ENCODE results near the gene CDK5R2.

CDK5R2 gene

DNA sequence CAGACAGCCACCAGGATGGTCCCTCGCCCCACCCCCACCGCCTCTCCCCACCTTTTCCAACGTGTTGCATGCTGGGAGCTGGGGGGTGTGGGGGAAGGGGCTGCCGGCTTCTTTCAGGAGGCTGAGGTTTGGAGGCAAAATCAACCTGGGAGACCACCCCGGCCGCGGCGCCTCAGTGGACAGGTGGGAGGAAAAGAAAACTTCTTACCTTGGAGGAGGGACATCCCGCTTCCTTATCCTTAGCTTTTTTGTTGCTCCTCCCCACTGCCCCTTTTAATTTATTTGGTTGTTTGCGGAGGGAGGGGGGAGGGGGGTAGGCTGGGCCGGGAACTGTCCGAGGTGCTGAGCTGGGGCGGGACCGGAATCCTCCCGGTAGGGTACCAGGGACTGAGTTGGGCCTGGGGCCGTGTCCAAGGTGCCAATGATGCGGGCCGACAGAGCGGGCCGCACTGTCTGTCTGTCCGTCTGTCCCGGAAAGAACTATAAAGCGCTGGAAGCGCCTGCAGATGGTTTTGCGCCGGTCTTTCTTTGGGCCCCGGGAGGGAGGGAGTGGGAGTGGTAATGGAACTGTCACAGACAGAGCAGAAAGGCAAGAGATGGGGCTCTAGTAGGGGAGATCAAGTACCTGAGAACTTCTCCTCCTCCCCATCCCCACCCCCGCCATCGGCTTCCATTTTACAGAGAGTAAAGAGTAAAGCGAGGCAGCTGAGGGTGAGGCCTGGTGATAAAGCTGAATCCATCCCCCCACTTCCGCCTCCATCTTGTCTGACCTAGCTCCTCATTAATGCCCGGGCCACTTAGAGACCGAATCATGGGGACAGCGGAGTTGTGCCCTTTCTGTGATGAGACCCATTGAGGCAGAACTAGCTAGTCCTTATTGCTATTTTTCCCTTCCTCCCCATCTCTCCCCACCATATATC is 2.4 kb downstream of the CDK5R2 start:
- no peak for DNase-seq (ENCODE audit: low read depth)

DNA sequence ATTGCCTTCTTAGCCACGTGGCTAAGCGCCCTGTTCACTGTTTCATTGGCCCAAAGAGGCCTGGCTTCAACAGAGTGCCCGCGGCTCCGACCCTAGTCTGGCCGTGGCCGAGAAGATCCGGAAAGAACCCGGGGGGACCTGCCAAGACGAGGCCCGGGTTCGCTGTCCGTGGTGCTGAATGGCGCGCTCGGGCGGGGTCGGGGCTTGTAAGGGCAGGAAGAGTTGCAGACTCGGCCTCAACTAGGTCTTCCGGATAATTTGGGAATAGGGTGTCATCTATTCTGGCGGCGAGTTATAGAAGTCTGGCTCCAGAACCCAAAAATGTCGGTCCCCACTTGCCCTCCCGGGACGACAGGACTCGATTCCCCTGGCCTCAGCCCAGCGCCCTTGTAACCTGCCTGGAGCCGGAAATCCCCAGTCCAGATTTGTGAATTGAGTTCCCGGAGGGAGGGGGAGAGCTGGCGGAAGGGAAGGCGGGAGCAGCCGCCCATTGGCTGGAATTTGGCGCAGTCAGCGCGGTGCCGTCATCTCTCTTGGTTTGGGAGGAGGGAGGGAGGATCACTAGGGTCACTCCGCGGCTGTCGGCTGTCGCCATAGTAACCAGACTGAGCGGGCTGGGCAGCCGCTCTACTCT is 3.5 kb downstream of the CDK5R2 start:
- no peak for DNase-seq (ENCODE audit: low read depth)

DNA sequence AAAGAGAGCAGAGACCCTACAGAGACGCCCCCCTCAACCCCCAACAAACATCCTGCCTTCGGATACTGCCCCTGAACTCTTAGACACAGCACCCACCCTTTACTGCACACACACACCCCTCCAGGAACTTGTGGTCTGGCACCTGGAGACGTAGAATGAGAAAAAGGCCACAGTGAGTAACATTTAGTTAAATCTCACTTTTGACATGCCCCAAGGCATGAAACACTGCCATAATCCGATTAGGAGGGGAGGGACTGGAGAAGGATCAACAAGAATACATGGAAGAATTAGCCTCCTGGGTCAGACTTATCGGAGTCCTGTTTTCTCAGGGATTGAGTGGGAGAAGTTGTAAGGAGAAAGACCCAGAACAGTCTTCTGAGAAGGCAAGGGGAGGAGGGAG is 4.1 kb downstream of the CDK5R2 start:
- no peak for DNase-seq (ENCODE audit: low read depth)

DNA sequence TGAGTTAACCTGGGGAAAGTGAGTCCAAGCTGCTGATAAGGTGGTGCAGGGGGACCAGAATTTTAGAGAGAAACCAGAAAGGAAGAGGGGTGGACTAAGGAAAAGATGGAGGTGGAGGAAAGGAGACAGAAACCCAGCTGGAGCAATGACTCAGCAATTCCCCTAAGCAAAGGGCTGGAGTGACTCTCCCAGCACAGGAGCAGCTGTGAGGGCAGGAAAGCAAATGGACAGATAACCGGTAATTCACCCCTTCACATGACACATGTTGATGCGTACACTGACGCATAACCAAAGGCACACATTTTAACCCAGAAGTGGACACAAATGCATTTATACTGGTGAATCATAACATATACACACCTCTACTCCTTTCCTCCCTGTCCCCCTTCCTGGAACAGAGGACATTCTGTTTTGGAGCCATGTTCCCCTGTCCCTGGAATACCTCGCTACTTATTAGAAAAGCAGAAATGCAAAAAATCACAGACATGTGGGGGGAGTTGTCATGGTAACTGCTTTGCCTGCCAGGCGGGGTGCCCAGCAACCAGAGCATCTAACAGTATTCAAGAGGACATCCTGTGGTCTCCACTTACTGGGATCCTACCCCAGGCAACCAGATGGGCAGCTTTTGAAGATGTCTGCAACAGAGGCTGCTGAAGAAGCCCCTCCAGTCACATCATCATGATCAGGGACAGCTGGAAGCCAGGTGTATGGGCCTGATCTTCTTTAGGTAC is 4.7 kb downstream of the CDK5R2 start:
- no peak for DNase-seq (ENCODE audit: low read depth)

DNA sequence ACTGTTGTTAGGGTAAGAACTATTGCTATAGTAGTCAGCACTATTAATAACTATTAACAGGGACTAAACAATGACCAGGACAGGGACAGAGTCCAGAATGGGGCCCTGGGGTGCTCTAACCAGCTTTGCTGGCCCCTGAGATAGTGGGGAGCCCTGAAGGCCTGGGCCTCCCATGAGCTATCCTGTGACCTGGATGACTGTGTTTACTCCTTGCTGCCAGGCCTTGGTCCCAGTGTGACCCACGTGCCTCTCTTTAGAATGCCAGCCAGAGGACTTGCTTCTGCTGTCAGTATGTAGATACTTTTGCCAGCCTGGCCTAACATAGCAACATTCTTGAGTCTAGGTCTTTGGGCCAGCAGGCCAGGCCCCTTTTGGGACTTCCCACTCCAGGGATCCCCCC is 11.4 kb downstream of the CDK5R2 start:
- no peak for DNase-seq (ENCODE audit: low read depth)

DNA sequence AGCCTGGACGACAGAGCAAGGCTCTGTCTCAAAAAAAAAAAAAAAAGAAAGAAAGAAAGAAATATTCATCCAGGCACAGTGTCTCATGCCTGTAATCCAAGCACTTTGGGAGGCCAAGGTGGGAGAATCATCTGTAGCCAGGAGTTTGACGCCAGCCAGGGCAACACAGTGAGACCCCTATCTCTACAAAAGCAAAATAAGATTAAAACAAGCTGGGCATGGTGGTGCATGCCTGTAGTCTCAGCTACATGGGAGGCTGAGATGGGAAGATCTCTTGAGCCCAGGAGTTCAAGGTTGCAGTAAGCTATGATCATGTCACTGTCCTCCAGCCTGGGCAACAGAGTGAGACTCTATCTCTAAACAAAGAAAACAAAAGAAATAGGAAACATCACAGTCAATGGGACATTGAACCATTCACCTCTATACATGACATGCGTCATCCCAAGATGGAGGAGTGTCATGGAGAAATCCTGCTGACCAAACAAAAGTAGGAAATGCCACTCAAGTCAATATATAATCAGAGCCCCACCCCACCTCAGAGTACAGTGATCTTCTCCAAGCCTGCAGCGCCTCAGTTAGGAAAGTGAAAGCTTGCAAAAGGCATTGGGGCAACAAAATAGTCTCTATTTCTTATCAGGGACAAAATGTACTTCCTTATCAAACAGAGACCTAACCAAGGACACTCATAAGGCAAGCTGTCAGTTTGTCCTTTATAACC is 15.8 kb downstream of the CDK5R2 start:
- DNase-seq (ENCODE audit: low read depth): no peak

DNA sequence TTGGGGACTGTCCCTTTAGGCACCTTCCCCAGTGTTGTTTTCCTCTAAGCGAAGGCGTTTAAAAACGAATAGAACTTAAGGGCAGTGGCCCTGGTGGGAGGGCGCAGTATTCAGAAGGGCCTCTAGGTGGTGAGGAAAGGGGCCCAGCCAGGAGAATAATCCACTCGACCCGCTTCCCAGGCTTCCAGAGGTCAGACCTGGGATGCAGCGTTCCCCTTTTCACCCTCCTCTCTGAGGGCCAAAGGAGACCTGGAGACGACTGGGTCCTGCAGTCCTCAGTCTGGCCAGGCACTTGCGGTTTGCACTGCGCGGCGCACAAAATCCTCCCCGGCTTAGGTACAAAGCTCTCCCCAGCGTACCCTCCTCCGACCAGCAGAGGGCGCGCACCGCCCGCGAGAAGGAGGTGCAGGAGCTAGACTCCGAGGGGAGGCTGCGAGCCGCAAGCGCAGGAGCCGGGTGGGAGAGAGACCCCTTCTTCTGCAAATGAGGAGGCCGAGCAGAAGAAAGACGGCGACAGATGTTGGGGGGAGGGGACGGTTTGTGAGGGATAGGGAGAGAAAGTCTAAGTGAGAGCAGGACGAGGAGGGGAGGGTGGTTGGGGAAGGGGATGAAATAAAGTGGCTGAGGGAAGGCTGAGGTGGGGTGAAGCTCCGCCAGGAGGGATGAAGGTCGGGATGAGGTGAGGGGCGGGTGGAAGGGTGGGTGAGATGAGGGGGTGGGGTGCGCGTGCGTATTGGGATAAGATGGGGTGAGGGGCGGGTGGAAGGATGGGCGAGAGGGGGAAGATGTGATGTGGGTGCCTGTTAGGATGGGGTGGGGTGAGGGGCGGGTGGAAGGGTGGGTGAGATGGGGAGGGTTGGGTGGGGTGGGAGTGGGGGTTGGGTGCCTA is 20.6 kb downstream of the CDK5R2 start:
- DNase-seq (ENCODE audit: low read depth): peak; percentile 68

DNA sequence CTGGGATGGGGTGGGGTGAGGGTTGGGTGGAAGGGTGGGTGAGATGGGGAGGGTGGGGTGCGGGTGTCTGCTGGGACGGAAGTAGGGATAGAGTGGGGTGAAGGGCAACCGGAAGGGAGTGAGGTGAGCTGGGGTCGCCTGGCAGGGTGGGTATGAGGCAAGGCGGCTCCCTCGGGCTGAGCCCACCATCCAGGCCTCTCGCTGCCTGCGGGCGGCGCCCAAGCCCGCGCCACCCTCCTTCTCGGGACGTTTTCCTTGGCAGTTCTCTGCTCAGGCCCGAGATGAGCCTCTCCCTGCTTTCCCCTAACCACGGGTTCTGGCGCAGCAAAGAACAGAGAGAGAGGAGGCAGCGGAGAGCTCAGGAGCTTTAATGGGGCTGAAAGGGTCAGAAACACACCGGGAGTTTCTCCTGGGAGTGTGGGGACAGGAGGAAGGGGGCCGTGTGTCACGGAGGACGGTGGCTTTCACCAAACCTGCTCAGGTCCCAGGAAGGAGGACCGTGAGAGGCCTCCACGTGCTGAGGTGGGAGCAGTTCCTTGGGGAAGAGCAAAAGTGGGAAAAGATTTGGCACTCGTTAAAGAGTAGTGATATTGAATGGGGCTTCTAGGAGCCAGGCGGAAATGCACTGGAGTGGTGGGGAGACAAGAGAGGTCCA is 21.4 kb downstream of the CDK5R2 start:
- DNase-seq (ENCODE audit: low read depth): no peak

DNA sequence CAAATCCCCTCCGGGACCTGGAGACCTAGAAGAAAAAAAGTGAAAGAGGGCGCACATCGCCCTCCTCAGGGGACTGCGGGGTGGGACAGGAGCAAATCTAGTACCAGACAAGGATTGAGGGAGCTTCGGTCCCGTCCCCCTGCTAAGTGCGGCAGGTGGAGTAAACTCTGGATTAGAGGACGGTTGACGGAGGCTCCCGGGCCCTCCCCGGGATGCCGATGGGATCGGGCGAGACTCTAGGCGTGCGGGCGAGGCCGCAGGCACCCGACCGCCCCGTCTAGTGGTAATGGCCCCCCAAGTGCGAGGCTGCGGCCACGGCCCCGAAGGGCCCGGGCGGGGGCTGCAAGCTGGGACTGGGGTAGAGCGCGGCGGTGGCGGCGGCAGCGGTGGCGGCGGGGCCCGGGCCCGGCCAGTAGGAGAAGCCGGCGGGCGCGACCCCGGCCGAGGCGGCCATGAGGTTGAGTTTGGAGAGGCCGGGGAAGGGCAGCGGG is 22.0 kb downstream of the CDK5R2 start:
- DNase-seq (ENCODE audit: low read depth): no peak

DNA sequence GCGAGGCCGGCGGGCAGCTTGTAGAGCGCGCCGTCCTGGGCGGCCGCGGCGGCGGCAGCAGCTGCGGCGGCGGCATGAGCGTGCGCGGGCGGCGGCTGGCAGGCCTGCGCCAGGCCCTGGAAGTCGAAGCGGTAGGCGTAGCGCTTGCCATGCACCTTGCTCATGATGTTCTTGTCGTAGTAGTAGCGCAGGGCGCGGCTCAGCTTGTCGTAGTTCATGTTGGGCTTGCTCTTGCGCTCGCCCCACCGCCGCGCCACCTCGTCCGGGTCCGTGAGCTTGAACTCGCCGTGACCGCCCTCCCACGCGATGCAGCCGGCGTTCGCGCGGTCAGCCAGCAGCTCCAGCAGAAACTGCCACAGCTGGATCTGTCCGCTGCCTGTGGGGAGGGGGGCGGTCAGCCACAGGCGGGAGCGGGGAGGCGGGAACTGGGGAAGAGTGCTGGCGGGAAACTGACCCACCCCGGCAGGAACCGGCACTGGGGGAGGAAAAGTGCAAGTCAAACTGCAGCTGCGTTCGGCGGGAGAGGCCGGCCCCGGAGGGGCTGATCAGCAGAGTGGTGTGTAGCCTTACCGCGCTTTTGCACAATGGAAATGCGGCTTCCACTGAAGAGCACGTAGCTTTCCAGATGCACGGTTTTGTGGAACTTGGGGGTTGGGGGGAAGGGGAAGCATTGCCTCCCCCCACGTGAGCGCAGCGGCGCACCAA is 22.6 kb downstream of the CDK5R2 start:
- no peak for DNase-seq (ENCODE audit: low read depth)

DNA sequence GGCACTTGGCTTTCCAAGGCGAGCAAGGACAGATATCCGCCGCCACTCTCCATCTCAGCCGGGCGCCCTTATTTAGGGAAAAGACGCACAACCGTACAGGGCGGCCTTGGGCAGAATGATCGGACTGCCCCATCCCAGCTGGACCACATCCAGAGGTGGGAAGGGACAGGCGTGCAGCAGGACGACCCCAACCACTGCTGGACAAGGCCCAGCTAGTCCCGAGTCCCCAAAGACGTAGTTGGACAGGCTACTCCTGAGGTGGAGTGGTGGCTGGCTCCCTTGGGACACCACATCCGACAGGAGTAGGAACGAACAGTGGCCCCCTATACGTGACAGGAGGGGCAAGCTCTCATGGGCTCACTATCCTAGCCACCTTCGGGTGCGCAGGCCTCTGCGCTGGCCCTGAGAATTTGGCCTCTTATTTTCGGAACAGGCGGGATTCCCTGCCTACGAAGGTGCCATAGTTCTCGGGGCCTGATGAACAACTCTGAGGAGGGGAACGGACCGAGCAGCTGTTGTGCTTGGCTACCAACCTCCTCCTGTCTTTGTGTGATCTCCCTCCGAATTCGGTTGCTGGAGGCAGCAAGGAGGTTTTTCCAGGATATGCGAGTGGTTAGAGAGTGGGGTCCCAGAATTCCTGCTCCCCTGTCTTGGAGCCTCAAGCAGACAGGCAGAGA is 23.3 kb downstream of the CDK5R2 start:
- DNase-seq (ENCODE audit: low read depth): no peak

DNA sequence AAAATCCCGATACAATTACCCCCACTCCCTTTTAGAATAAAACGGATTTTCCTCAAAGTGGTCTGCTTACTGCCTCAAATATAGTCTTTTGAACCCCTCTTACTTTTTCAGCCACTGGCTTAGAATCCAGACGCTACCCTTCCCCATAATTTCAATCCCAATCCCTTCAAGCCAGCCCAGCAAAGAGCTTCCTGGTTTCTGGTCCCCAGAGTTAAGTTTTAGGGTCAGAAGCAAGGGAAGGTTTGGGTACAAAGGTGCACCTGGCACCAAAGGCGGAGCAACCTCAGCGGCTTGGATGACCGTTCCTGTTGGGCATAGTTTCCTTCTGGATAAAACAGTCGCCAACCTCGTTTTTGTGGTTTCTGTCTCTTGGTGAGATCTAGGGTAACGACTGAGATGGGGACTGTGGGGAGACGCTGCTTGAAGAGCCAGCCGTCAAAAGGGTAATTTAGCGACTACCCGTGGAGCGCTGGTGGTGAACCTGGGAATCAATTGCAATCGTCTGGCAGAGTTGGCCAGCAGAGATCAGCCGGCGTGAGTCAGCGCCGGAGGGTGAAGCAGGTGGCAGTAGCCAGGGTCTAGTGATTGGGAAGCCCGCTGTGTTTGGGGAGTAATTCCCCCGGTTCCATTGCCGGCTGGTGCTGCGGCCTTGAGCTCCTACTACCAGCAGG is 23.9 kb downstream of the CDK5R2 start:
- no peak for DNase-seq (ENCODE audit: low read depth)

DNA sequence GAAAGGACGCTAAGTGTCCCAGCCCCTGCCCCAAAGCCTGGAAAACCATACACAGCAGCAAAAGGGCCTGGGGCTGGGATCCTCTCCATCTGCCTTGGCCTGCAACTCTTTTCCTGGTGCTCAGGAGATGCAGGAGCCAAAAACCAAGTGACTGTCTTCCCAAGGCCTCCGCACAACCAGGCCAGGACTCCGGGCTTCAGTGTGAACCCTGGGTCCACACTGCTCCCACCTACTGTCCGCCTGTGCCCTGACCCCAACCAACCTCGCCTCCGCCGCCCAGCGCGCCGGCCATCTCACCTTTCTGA is 24.4 kb downstream of the CDK5R2 start:
- no peak for DNase-seq (ENCODE audit: low read depth)

DNA sequence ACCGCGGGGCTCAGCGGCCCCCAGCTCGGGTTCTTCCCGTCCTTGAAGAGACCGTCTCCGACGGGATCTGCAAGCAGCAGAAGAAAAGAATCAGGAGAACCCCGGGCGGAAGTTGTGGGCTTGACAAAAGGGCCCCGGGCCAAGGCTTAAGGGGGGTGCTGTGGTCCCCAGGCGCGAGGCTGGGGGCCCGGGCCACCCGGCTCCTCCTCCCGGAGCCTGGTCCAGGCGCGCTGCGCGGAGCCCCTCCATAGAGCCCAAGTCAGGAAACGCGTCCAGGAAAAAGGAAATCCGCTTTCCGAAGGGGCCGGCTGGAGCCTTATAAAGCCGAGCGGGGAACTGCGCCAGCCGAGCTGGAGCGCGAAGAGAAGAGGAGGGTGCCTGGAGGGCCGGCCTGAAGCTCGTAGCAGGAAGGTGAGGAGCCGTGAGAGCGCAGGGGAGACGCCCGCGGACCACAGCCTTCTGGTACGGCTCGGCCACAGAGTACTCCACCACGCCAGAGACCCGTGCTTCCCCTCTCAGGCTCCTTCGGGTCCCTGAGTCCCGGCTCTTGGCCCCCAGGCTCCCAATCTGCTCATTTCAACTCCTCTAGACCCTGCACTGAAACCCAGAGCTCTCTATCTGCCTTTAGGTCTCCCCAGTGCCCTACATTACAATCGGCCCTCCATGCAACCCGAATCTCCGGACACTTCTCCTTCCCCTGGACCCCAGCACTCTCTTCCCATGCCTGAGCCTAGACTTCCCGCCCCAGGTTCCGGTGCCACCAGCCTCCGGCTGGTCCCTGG is 25.0 kb downstream of the CDK5R2 start:
- no peak for DNase-seq (ENCODE audit: low read depth)

DNA sequence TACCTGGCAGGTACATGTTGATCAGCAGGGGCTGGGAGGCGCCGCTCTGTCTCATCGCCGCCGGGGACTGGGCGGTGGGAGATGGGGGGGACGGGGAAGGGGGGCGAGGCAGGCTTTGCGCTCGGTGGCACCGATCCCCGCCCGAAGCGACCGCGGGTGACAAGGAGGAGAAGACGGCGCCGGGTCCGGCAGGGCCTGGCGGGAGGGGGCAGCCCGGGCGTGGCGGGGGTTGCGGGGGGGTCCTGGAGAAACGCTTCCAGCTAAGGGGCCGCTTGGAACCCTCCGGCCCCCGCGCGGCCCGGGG is 25.5 kb downstream of the CDK5R2 start, which contains the start of gene FEV:
TSS of gene FEV (minus strand) at position 164 of the 304 bp plus-strand sequence. CDS start at position 55, 109 bp downstream.
- DNase-seq (ENCODE audit: low read depth): no peak

DNA sequence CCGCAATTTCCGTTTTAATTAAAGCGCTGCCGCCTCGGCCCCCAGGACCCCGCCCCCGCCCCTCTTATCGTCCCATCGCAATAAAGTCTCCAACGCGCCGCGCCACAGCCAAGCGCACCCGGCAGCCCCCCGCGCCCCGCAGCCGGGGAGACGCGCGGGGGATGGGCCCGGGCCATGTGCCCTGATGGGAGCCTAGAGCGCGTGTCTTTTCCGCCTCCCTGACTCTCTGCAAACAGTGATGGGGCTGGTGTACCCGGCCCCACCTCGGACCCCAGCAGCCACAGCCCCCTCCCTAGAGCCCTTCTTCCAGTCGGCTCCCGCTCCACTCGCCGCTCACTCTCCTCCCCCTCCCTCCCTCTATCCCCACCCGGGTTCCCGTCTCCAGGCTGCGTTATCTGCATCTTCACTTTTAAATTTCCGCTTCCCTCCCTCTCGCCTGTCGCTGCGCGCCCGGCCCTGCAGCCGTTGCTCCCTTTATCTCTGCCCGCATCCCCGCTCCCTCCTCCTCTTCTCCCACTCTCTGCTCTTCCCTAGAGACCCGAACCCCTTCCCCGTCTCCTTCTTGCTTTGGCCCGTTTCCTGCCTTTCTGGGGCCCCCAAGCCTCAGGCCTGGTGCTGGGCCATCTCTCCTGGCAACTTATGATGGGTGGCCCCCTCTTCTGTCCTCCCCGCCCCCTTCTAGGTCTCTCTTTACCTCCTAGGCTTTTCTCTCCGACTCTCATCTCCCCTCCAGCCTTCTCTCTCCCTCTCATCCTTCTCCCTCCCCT is 26.0 kb downstream of the CDK5R2 start:
- DNase-seq (ENCODE audit: low read depth): no peak

DNA sequence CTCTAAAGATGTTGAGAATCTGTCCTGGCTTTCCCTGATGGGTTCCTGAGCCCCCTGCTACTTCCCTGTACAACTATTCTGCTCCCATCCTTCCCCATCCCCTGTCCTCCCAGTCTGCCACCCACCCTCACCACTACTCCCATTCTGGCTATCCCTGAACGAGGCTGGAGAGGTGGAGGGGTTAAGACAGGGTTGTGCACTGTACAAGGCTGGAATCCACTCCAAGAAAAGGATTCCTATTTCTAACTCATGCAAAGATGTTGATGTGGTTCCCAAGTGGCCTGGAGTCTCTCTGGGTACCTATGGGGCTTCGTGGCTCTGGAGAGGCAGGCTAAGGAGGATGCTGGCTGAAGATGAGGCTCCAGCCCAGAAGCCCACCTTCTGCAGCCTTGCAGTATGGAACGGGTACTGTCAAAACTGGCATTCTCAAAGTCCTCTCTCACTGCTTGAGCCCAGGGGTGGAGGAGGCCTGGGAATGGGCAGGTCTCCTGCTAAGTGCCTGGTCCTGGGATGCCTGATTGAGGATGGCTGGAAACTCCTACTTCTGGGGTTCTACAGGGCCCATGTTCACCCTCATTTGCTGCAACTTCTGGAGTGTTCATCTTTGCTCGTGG is 26.8 kb downstream of the CDK5R2 start:
- DNase-seq (ENCODE audit: low read depth): no peak
